ENCODE data around the gene COL4A1. TPM values are rescaled to one million over a fixed set of nuclear protein-coding genes. Genes with fewer than 3 reads are reported as not detected.

The COL4A1 gene
- total RNA-seq, 1 experiment from 2014 or later: not detected

DNA sequence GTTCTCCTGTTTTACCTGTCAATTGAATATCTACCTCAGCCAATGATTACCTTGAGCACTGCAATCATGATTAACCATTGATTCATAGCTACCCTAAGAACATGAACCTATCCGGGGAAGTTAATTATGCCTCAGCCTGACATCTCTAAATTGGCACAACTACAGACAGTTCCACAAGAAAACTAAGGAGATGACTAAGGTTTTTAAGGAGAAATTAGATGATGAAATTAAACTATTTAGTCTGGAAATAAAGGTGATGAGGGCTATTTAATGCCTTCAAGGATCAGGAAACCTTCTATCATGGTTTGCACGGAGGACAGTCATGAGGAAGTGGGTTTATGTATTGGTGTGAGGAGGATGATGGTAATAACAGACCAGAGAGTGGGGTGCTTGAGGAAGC, 203.4 kb downstream of the COL4A1 start:
- Histone ChIP-seq H3K27me3 (ENCODE audit: low read length) (no peaks in the 10 kb centered on the region), H2AFZ (ENCODE audit: low read length) (no peak overlapping the region), H3K9me3 (ENCODE audit: low read length) (0 out of 2 replicates have a peak, but pooled peaks cover 4% of the 10 kb centered on the region), H3K79me2 (ENCODE audit: low read length) (no peaks in the 10 kb centered on the region), H3K4me3 (ENCODE audit: low read length) (no peak overlapping the region), H3K27ac (ENCODE audit: low read length) (no peak overlapping the region), H3K4me2 (ENCODE audit: low read depth, low read length, poor library complexity, severe bottlenecking) (no peak overlapping the region), H3K9ac (ENCODE audit: low read length) (no peak overlapping the region), H3K4me1 (ENCODE audit: low read length) (no peaks in the 10 kb centered on the region), H4K20me1 (ENCODE audit: insufficient read depth, low read depth, low read length) (no peaks in the 10 kb centered on the region), H3K36me3 (ENCODE audit: insufficient read depth, low read length) (no peaks in the 10 kb centered on the region), H3K9me2 (replicated peaks; ENCODE audit: insufficient read depth, low read length) (no peaks in the 10 kb centered on the region)
- no peak for DNase-seq

DNA sequence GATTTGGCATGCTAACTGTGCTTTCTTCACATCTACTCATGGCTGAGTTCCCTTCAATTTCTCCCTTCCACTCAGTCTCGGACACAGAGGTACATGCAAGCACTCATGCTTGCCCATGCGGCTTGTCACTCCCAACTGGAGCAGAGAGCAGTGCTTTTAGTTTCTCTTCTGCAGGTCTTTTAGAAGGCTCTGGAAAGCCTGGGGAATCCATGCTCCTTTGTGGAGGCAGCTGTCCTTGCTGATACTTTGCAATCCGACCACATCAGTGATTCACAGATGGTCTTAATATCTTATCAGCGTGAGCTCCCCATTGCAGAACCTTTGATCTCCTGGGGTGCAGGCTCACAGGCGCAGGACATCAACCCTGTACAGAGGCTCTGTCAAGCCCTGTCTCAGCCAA, 203.9 kb downstream of the COL4A1 start:
- H3K9me3 ChIP-seq (ENCODE audit: low read length): 0 out of 2 replicates have a peak, but pooled peaks cover 4% of the 10 kb centered on the region
- H3K4me3 ChIP-seq (ENCODE audit: low read length): no peak overlapping the region
- H3K4me2 ChIP-seq (ENCODE audit: low read depth, low read length, poor library complexity, severe bottlenecking): no peak overlapping the region
- H3K9me2 ChIP-seq (replicated peaks; ENCODE audit: insufficient read depth, low read length): no peaks in the 10 kb centered on the region
- H3K36me3 ChIP-seq (ENCODE audit: insufficient read depth, low read length): no peaks in the 10 kb centered on the region
- no peaks in the 10 kb centered on the region for H3K27me3 ChIP-seq (ENCODE audit: low read length)
- H3K79me2 ChIP-seq (ENCODE audit: low read length): no peaks in the 10 kb centered on the region
- no peak for DNase-seq
- H2AFZ ChIP-seq (ENCODE audit: low read length): no peak overlapping the region
- H3K4me1 ChIP-seq (ENCODE audit: low read length): no peaks in the 10 kb centered on the region
- H3K9ac ChIP-seq (ENCODE audit: low read length): no peak overlapping the region
- H4K20me1 ChIP-seq (ENCODE audit: insufficient read depth, low read depth, low read length): no peaks in the 10 kb centered on the region
- no peak overlapping the region for H3K27ac ChIP-seq (ENCODE audit: low read length)

DNA sequence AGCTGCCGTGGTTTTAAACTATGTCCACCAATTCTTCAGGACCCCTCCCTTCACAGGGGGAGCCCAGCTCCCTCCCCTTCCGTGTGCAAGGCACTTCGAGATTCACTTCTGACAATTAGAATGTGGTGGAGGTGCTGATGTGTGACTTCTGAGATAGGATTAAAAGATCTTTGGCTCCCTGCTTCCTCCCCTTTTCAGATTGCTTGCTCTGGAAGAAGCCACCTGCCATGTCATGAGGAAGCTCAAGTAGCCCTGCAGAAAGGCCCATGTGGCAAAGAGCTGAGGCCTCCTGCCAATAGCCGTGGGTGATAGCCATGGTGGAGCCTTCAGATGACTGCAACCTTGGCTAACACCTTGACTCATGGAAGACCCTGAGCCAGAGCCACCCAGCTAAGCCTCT, 204.9 kb downstream of the COL4A1 start:
- Histone ChIP-seq H3K27me3 (ENCODE audit: low read length) (no peaks in the 10 kb centered on the region), H3K9me2 (replicated peaks; ENCODE audit: insufficient read depth, low read length) (no peaks in the 10 kb centered on the region), H3K9me3 (ENCODE audit: low read length) (0 out of 2 replicates have a peak, but pooled peaks cover 4% of the 10 kb centered on the region), H3K4me2 (ENCODE audit: low read depth, low read length, poor library complexity, severe bottlenecking) (no peak overlapping the region), H2AFZ (ENCODE audit: low read length) (no peak overlapping the region), H3K36me3 (ENCODE audit: insufficient read depth, low read length) (no peaks in the 10 kb centered on the region), H3K27ac (ENCODE audit: low read length) (no peak overlapping the region), H3K4me3 (ENCODE audit: low read length) (no peak overlapping the region), H3K79me2 (ENCODE audit: low read length) (no peaks in the 10 kb centered on the region), H3K9ac (ENCODE audit: low read length) (no peak overlapping the region), H3K4me1 (ENCODE audit: low read length) (no peaks in the 10 kb centered on the region), H4K20me1 (ENCODE audit: insufficient read depth, low read depth, low read length) (no peaks in the 10 kb centered on the region)
- DNase-seq: no peak

DNA sequence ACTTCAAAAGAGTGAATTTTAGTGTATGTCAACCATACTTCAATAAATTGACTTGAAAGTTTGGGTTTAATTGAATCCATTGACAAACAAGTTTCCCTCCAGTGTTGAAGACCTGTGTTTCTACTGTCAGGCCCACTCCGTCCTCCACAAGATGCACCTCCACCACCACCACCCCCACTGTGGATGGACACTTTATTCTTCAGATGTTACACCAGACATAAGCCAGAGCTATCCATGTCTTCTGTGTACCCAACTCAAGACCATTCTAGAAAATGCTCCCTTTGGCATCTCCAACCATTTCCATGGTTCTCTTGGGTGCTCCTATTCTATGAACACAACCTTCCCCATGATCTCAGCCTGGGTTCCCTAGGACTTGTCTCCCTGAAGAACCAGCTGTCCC, 207.0 kb downstream of the COL4A1 start:
- Histone ChIP-seq H3K79me2 (ENCODE audit: low read length) (no peaks in the 10 kb centered on the region), H3K9ac (ENCODE audit: low read length) (no peak overlapping the region), H3K36me3 (ENCODE audit: insufficient read depth, low read length) (no peaks in the 10 kb centered on the region), H3K9me2 (replicated peaks; ENCODE audit: insufficient read depth, low read length) (no peaks in the 10 kb centered on the region), H4K20me1 (ENCODE audit: insufficient read depth, low read depth, low read length) (no peaks in the 10 kb centered on the region), H2AFZ (ENCODE audit: low read length) (no peak overlapping the region), H3K4me3 (ENCODE audit: low read length) (no peak overlapping the region), H3K9me3 (ENCODE audit: low read length) (0 out of 2 replicates have a peak, but pooled peaks cover 4% of the 10 kb centered on the region), H3K27ac (ENCODE audit: low read length) (no peak overlapping the region), H3K27me3 (ENCODE audit: low read length) (no peaks in the 10 kb centered on the region), H3K4me2 (ENCODE audit: low read depth, low read length, poor library complexity, severe bottlenecking) (no peak overlapping the region), H3K4me1 (ENCODE audit: low read length) (no peaks in the 10 kb centered on the region)
- no peak for DNase-seq

Small RNA genes lying within 50 kb of the gene (small RNA-seq; reads per million reads assigned to genes)
- gene MIR8073: not detected

Other genes with a start within 250 kb of the COL4A1 start
- gene COL4A2, start 127 bp upstream of the COL4A1 start, total RNA-seq (2014; rRNA removed; shearing (Covaris generic); ENCODE audit: low replicate concordance): 0.76 TPM in 1 of 2 replicates, not detected in the other

All from Karpas-422 (cell line).